Stimulated activated CD8-positive, alpha-beta memory T cell treated with anti-CD3 and anti-CD28 coated beads, Interleukin-12 subunit alpha, Interleukin-12 subunit beta, amount 100 ng/mL, for 1 hour (primary cell): ENCODE results near the gene LCLAT1.

Experiments used
- DNase-seq: peaks from one replicate; pipeline ENCODE4 v3.0.0-alpha.2; 2020; ENCODE audit warnings: low read depth

LCLAT1 gene

GRCh38 chr2:30516166-30516565, 69.1 kb downstream of the LCLAT1 start:
- no peak for DNase-seq

GRCh38 chr2:30519796-30520195, 72.8 kb downstream of the LCLAT1 start:
- DNase-seq, result no peak

- no peak for DNase-seq
Measured at GRCh38 chr2:30522421-30522820, 75.4 kb downstream of the LCLAT1 start.

GRCh38 chr2:30527411-30527810, 80.4 kb downstream of the LCLAT1 start:
- DNase-seq, result no peak

- DNase-seq, result no peak
Measured at GRCh38 chr2:30527859-30528258, 80.8 kb downstream of the LCLAT1 start.

- DNase-seq, result no peak
Measured at GRCh38 chr2:30530346-30530745, 83.3 kb downstream of the LCLAT1 start.

- no peak for DNase-seq
Measured at GRCh38 chr2:30541680-30542079, 94.6 kb downstream of the LCLAT1 start.

- DNase-seq, result no peak
Measured at GRCh38 chr2:30545875-30546274, 98.8 kb downstream of the LCLAT1 start.

GRCh38 chr2:30548386-30548785, 101.3 kb downstream of the LCLAT1 start:
- DNase-seq, result no peak

- DNase-seq, result no peak
Measured at GRCh38 chr2:30549096-30549495, 102.0 kb downstream of the LCLAT1 start.

GRCh38 chr2:30559544-30560275, 112.7 kb downstream of the LCLAT1 start:
- DNase-seq, result no peak

GRCh38 chr2:30561349-30561748, 114.3 kb downstream of the LCLAT1 start:
- DNase-seq, result no peak

- DNase-seq, result no peak
Measured at GRCh38 chr2:30565851-30566358, 118.9 kb downstream of the LCLAT1 start.

GRCh38 chr2:30566631-30567030, 119.6 kb downstream of the LCLAT1 start:
- no peak for DNase-seq

GRCh38 chr2:30567317-30567716, 120.3 kb downstream of the LCLAT1 start:
- no peak for DNase-seq

GRCh38 chr2:30569946-30570345, 122.9 kb downstream of the LCLAT1 start:
- DNase-seq, result no peak

GRCh38 chr2:30577151-30577550, 130.1 kb downstream of the LCLAT1 start:
- no peak for DNase-seq

GRCh38 chr2:30580391-30580790, 133.3 kb downstream of the LCLAT1 start:
- no peak for DNase-seq

- no peak for DNase-seq
Measured at GRCh38 chr2:30582521-30582920, 135.5 kb downstream of the LCLAT1 start.

- no peak for DNase-seq
Measured at GRCh38 chr2:30583204-30583749, 136.2 kb downstream of the LCLAT1 start.

- no peak for DNase-seq
Measured at GRCh38 chr2:30584116-30584515, 137.1 kb downstream of the LCLAT1 start.

- no peak for DNase-seq
Measured at GRCh38 chr2:30588994-30589393, 141.9 kb downstream of the LCLAT1 start.

GRCh38 chr2:30590407-30590806, 143.4 kb downstream of the LCLAT1 start:
- no peak for DNase-seq

- no peak for DNase-seq
Measured at GRCh38 chr2:30591186-30591585, 144.1 kb downstream of the LCLAT1 start.
